ENCODE results near the gene ADSS2. TPM values are rescaled to one million over a fixed set of nuclear protein-coding genes. Genes with fewer than 3 reads are reported as not detected.

The ADSS2 gene
- 31.3 and 37.7 TPM in 2 replicates for total RNA-seq

GRCh38 chr1:244451539-244451950, at the start of gene ADSS2:
TSS of gene ADSS2 (minus strand) at chr1:244451909. CDS start at chr1:244451817, 92 bp downstream.

GRCh38 chr1:244461245-244462071, 9.7 kb upstream of the ADSS2 start, which contains the start of gene CATSPERE:
TSS of gene CATSPERE (plus strand) at chr1:244461273. CDS start at chr1:244461430, 157 bp downstream.

Other genes starting within 250 kb of the ADSS2 start
- 1.0 and 1.3 TPM in 2 replicates for gene CATSPERE, start 9.4 kb upstream of the ADSS2 start, total RNA-seq
- gene DESI2, start 201.2 kb upstream of the ADSS2 start, total RNA-seq, result 42.1 TPM in 2 replicates